GM06990 (cell line): ENCODE measurements around the gene KIAA1217.

ENCODE experiments used
- DNase-seq: peaks from one replicate; pipeline ENCODE4 v3.0.0-alpha.2; 2011; ENCODE audit not compliant: insufficient read length; ENCODE audit errors: extremely low read depth
- H3K27me3 ChIP-seq: replicated peaks from 2 replicates; pipeline ENCODE4 v1.6.0; 2011; ENCODE audit warnings: low read length; ENCODE audit not compliant: control insufficient read depth, insufficient read depth
- H3K36me3 ChIP-seq: 2 replicates; pipeline ENCODE4 v1.5.1; 2011; ENCODE audit warnings: low read length; ENCODE audit not compliant: control insufficient read depth, insufficient read depth
- H3K4me3 ChIP-seq: replicated peaks from 2 replicates; pipeline ENCODE4 v1.5.1; 2011; ENCODE audit warnings: low read depth, mild to moderate bottlenecking, control low read depth, low read length
- TF ChIP-seq, protein P1 (sequence below): IDR thresholded peaks from 2 replicates; pipeline ENCODE4 v1.5.1; 2011; ENCODE audit warnings: low read length, control low read depth, mild to moderate bottlenecking, inconsistent platforms; ENCODE audit not compliant: insufficient read depth, poor library complexity, severe bottlenecking

The KIAA1217 gene

DNA sequence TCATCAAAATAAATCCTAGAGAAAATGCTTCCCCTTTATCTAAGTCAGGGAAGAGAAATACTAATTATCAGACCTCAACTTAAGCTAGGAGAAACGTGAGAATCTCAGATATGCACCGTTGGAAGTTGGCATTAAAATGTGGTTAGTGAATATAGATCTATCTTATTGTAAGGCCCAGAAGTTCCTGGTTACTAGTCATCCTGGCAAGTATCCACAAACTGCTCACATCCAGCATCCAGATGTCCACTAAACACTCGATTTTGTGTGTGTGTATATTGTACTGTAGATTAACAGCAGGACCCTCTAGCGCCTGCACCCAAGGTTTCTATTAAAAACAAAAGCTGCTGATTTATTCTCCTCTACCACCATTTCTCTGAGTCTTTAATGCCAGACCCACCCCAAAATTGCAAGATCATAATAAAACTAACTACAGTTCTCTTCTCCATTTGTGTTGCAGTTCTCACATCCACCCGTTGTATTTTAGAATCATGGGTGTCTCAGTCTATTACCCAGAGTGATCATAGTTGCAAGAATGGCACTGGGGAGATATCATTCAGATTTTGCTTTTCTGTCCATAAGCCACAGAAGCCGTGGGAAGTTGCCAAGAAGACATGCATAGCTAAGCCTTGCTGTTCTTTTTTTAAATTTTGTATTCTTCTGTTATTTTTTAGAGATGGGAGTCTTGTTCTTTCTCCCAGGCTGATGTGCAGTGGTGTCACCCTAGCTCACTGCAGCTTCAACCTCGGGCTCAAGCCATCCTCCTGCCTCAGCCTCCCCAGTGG lies 165.4 kb downstream of the KIAA1217 start:
- no peak for DNase-seq
- TF ChIP-seq, protein P1, sequence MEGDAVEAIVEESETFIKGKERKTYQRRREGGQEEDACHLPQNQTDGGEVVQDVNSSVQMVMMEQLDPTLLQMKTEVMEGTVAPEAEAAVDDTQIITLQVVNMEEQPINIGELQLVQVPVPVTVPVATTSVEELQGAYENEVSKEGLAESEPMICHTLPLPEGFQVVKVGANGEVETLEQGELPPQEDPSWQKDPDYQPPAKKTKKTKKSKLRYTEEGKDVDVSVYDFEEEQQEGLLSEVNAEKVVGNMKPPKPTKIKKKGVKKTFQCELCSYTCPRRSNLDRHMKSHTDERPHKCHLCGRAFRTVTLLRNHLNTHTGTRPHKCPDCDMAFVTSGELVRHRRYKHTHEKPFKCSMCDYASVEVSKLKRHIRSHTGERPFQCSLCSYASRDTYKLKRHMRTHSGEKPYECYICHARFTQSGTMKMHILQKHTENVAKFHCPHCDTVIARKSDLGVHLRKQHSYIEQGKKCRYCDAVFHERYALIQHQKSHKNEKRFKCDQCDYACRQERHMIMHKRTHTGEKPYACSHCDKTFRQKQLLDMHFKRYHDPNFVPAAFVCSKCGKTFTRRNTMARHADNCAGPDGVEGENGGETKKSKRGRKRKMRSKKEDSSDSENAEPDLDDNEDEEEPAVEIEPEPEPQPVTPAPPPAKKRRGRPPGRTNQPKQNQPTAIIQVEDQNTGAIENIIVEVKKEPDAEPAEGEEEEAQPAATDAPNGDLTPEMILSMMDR, result no peak
- H3K36me3 ChIP-seq, result no peaks in the 10 kb centered on the region

DNA sequence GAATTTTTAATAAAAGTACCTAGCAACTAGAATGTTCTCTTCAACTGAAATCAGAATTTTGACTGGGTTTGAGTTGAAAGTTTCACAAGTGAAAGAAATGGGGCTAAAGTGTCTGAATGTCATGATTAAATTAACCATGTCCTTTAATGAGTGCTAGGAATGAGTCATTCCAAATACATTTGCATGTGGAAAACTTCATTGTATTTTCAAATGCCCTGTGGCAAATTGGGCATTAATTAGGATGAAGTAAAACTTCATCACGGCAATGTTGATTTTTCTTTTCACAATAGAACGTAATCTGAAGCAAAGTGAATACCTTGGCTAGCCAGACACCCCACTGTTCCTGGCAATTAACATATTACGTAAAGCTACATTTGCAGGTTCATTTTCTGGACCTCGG lies 166.6 kb downstream of the KIAA1217 start:
- Histone ChIP-seq H3K4me3 (no peak overlapping the region), H3K27me3 (no peaks in the 10 kb centered on the region), H3K36me3 (no peaks in the 10 kb centered on the region)
- TF ChIP-seq, protein P1, result no peak
- DNase-seq, result no peak

More for the DNA sequence above, 165.4 kb downstream of the KIAA1217 start:
- Histone ChIP-seq H3K4me3 (no peak overlapping the region), H3K27me3 (no peaks in the 10 kb centered on the region)

DNA sequence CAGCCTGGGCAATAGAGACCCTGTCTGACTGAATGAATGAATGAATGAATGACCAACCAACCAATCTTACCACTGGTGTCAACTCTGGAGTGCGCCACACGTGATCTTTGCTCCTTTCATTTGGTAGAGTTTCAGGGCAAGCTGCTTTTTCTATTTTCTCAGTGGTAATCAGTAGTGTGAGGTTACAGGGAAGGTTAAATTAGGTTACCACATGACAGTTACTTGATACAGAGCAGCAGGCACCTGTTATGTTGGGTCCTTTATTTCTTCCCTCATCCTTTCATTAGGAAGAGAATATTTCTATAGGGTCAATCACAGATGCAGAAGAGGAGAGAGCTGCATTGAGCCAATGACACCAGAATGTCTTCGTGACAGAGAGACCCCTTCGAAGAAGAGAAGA lies 167.8 kb downstream of the KIAA1217 start:
- Histone ChIP-seq H3K4me3 (no peak overlapping the region), H3K36me3 (no peaks in the 10 kb centered on the region), H3K27me3 (no peaks in the 10 kb centered on the region)
- TF ChIP-seq, protein P1, result no peak
- no peak for DNase-seq

DNA sequence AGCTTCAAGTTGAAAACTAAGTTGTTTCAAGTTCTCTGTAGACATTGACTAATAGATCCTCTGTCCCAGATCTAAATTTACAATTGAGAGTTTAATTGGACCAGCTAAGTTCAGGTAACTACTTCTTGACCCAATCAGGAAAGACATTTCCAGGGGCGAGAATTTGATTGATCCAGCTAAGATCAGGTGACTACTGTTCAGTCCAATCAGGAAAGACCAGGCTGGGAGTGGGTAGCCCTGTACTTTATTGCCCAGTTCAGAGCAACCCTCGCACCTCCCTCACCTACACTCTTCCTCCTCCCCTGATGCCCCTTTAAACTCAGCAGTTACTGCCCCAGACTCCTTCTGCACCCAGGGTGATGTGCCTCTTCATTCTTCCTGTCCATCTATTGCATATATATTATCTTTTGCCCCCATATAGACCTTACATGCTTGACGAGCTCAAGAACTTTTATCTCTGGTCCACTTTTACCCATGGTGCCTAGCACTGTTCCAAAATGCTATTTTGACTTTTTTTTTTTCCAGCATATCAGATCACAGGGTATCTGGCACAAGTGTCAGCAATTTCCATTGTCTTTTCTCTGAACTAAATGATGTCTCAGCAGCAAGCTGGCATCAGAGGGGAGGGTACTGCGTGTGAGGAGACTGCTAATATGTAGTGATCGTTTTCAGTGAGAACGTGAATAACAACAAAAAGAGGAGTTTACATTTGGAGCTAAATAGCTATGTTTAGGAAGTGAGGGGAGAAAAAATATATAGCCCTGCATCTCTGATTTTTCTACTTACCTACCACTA lies 169.4 kb downstream of the KIAA1217 start:
- no peak overlapping the region for H3K4me3 ChIP-seq
- DNase-seq, result no peak
- TF ChIP-seq, protein P1, result no peak

DNA sequence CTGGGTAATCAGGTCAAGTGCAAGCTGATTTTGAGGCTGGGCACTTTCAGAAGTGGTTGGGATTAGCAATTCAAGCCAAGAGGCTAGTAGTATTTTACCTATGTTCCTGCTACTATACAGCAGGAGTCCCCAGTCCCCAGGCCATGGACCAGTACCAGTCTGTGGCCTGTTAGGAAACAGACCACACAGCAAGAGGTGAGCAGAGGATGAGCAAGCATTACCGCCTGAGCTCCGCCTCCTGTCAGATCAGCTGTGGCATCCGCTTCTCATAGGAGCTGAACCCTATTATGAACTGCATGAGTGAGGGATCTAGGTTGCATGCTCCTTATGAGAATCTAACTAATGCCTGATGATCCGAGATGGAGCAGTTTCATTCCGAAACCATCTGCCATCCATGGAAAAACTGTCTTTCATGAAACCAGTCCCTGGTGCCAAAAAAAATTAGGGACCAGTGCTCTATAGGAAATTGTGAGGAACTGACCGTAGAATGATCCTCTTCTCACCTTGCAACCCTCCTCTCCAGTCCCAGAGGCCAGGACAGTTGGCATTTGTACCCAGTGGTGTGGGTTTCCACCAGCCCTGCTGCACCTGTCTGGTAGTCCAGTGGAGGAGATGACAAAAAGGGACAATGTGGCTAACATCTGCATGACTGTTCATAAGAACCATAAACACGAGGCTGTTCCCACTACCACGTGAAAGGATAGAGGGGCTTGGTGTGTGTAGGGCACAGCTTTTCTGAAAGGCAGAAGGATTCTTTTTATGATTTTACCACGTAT lies 172.5 kb downstream of the KIAA1217 start:
- H3K36me3 ChIP-seq, result no peaks in the 10 kb centered on the region
- TF ChIP-seq, protein P1, result no peak
- no peak overlapping the region for H3K4me3 ChIP-seq
- no peak for DNase-seq
- no peaks in the 10 kb centered on the region for H3K27me3 ChIP-seq

More for the DNA sequence above, 169.4 kb downstream of the KIAA1217 start:
- H3K36me3 ChIP-seq, result no peaks in the 10 kb centered on the region
- H3K27me3 ChIP-seq, result no peaks in the 10 kb centered on the region
